ENCODE results near the gene ADAMTS7. TPM values are rescaled to one million over a fixed set of nuclear protein-coding genes. Genes with fewer than 3 reads are reported as not detected.
A peak's percentile ranks its signal among the peaks of the same experiment; 100 is the strongest.
"Not testable (repeated sequence)": the region's sequence is repeated elsewhere in the genome, so short reads cannot be mapped to it uniquely, and the experiment has no call there.

ADAMTS7 gene
- polyA plus RNA-seq, 1 donor: 19.9 TPM

GRCh38 chr15:78831229-78832207 lies 20.3 kb upstream of the ADAMTS7 start:
- DNase-seq: no peak

- DNase-seq: no peak
Observed at GRCh38 chr15:78830514-78831228, 19.4 kb upstream of the ADAMTS7 start.

- no peak for DNase-seq
Observed at GRCh38 chr15:78828920-78829319, 17.7 kb upstream of the ADAMTS7 start.

GRCh38 chr15:78822514-78822913 lies 11.2 kb upstream of the ADAMTS7 start:
- no peak for DNase-seq

GRCh38 chr15:78811825-78812183 lies 540 bp upstream of the ADAMTS7 start:
- no peak for DNase-seq

GRCh38 chr15:78810362-78811123 lies 721 bp downstream of the ADAMTS7 start:
- peak; percentile 49 for DNase-seq

GRCh38 chr15:78810003-78810361 lies 1.3 kb downstream of the ADAMTS7 start:
- DNase-seq: no peak

- no peak for DNase-seq
Observed at GRCh38 chr15:78808550-78808949, 2.7 kb downstream of the ADAMTS7 start.

GRCh38 chr15:78807359-78807758 lies 3.9 kb downstream of the ADAMTS7 start:
- DNase-seq: no peak

GRCh38 chr15:78804391-78804792 lies 6.9 kb downstream of the ADAMTS7 start:
- no peak for DNase-seq

GRCh38 chr15:78800806-78801205 lies 10.5 kb downstream of the ADAMTS7 start:
- DNase-seq: no peak

GRCh38 chr15:78800189-78800588 lies 11.1 kb downstream of the ADAMTS7 start:
- DNase-seq: no peak

- not testable (repeated sequence) for DNase-seq
Observed at GRCh38 chr15:78799102-78799501, 12.2 kb downstream of the ADAMTS7 start.

- not testable (repeated sequence) for DNase-seq
Observed at GRCh38 chr15:78798355-78798754, 12.9 kb downstream of the ADAMTS7 start.

GRCh38 chr15:78797951-78798350 lies 13.3 kb downstream of the ADAMTS7 start:
- DNase-seq: no peak

- DNase-seq: no peak
Observed at GRCh38 chr15:78796510-78796909, 14.8 kb downstream of the ADAMTS7 start.

- no peak for DNase-seq
Observed at GRCh38 chr15:78795043-78795442, 16.2 kb downstream of the ADAMTS7 start.

- not testable (repeated sequence) for DNase-seq
Observed at GRCh38 chr15:78794446-78794845, 16.8 kb downstream of the ADAMTS7 start.

GRCh38 chr15:78791357-78791756 lies 19.9 kb downstream of the ADAMTS7 start:
- DNase-seq: no peak

- DNase-seq: no peak
Observed at GRCh38 chr15:78790027-78790426, 21.2 kb downstream of the ADAMTS7 start.

GRCh38 chr15:78789615-78790014 lies 21.6 kb downstream of the ADAMTS7 start:
- DNase-seq: no peak

- DNase-seq: no peak
Observed at GRCh38 chr15:78788016-78788660, 23.1 kb downstream of the ADAMTS7 start.
